ENCODE measurements around the gene TTYH1. TPM values are rescaled to one million over a fixed set of nuclear protein-coding genes. Genes with fewer than 3 reads are reported as not detected.

TTYH1 gene
- total and polyA plus RNA-seq, 9 of the 15 experiments (the other 6 are each of a cell fraction or from before 2014, with no cell fraction given), result 0.08 TPM; not detected in 8

DNA sequence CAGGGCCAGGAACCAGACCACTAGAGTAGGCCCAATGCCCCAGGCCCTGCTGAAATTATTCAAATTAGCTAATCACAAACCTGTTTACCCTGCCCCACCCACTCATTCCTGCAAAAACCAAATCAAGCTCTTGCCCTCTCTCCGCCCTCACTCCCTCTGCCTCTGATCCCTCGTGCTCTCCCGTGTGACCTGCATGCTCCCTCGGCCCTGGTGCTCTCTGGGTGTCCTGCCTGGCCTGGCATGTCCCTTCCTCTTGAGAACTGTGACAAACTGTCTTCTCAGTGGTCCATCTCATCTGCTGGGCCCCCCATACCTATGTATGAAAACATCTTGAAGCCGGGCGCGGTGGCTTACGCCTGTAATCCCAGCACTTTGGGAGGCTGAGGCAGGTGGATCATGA is 12.2 kb upstream of the TTYH1 start:
- intact Hi-C loops (cut with micrococcal nuclease), result no loop called here

DNA sequence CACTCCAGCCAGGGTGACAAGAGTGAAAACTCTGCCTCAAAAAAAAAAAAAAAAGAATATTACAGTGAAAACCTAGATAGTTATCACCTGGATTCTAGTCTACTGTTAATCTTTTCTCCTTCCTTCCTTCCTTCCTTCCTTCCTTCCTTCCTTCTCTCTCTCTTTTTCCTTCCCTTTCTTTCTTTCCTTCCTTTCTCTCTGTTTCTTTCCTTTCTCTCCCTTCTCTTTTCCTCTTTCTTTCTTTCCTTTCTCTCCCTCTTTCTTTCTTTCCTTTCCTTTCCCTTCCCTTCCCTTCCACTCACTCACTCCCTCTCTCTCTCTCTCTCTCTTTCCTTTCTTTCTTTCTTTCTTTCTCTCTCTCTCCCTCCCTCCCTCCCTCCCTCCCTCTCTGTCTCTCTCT is 9.6 kb upstream of the TTYH1 start:
- Histone ChIP-seq H4K20me1 (replicated peaks; ENCODE audit: control insufficient read depth, insufficient read depth, low read length) (no peaks in the 10 kb centered on the region), H3K79me2 (ENCODE audit: control insufficient read depth, insufficient read depth, low read length) (no peaks in the 10 kb centered on the region), H3K4me1 (replicated peaks in 1 of 2; ENCODE audit: control insufficient read depth in 2 of 2, insufficient read depth in 2 of 2, low read length in 2 of 2) (no peaks in the 10 kb centered on the region), H3K9me3 (replicated peaks; ENCODE audit: control insufficient read depth, insufficient read depth, low read depth, low read length) (no peaks in the 10 kb centered on the region), H3K36me3 (ENCODE audit: control insufficient read depth, insufficient read depth, low read length) (no peaks in the 10 kb centered on the region), H3K4me3 (no peak overlapping the region), H3K27ac (ENCODE audit: extremely low read depth, low read depth, low read length) (no peak overlapping the region), H2AFZ (ENCODE audit: low read depth, low read length) (no peak overlapping the region), H3K9me1 (ENCODE audit: control insufficient read depth, insufficient read depth, low read length) (no peaks in the 10 kb centered on the region), H3K9ac (ENCODE audit: insufficient read depth in 1 of 2, low read depth in 2 of 2, low read length in 2 of 2) (no peak overlapping the region), H3K4me2 (ENCODE audit: insufficient read depth, low read length) (no peak overlapping the region), H3K27me3 (ENCODE audit: control insufficient read depth in 2 of 2, insufficient read depth in 2 of 2, low read length in 2 of 2) (peaks cover 2 to 7% of the 10 kb centered on the region in 2 experiments; a peak in 3 of 5 replicates)
- in situ Hi-C loops (cut with MboI), result no loop called here
- ChIA-PET CTCF (ENCODE audit: low intra/inter-chr PET ratio) (no interaction called here), POLR2A (no interaction called here)
- FAIRE-seq (no peak), DNase-seq (ENCODE audit: extremely low read depth in 1 of 4, low spot score in 3 of 4) (no peak), ATAC-seq (no peak)
- TF ChIP-seq, protein P1, sequence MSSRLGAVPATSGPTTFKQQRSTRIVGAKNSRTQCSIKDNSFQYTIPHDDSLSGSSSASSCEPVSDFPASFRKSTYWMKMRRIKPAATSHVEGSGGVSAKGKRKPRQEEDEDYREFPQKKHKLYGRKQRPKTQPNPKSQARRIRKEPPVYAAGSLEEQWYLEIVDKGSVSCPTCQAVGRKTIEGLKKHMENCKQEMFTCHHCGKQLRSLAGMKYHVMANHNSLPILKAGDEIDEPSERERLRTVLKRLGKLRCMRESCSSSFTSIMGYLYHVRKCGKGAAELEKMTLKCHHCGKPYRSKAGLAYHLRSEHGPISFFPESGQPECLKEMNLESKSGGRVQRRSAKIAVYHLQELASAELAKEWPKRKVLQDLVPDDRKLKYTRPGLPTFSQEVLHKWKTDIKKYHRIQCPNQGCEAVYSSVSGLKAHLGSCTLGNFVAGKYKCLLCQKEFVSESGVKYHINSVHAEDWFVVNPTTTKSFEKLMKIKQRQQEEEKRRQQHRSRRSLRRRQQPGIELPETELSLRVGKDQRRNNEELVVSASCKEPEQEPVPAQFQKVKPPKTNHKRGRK (tag; IDR thresholded peaks at IDR 0.05), result peak; percentile 67
- TF ChIP-seq ZNF644 (tag; IDR thresholded peaks at IDR 0.05; ENCODE audit: low read depth), result no peak
- intact Hi-C loops (cut with micrococcal nuclease), result no loop called here
- no TSS peak for BruUV-seq (replicated peaks)

More for the DNA sequence above, 12.2 kb upstream of the TTYH1 start:
- DNase-seq (ENCODE audit: extremely low read depth in 1 of 4, low spot score in 3 of 4) (no peak), ATAC-seq (no peak), FAIRE-seq (no peak)
- TF ChIP-seq SRSF7 (optimal IDR thresholded peaks at IDR 0.05; ENCODE audit: low read depth, low read length), result no peak
- TF ChIP-seq ZFX (CRISPR knock-in tag; IDR thresholded peaks at IDR 0.05), result no peak
- TF ChIP-seq PHB2 (IDR thresholded peaks at IDR 0.05; ENCODE audit: low read depth), result no peak
- TF ChIP-seq SIRT6 (IDR thresholded peaks at IDR 0.05; ENCODE audit: low read depth, low read length), result no peak
- H3K36me3 ChIP-seq (ENCODE audit: control insufficient read depth, insufficient read depth, low read length), result no peaks in the 10 kb centered on the region
- no peak overlapping the region for H3K9ac ChIP-seq (ENCODE audit: insufficient read depth in 1 of 2, low read depth in 2 of 2, low read length in 2 of 2)
- no peaks in the 10 kb centered on the region for H3K9me3 ChIP-seq (replicated peaks; ENCODE audit: control insufficient read depth, insufficient read depth, low read depth, low read length)
- BruUV-seq (replicated peaks), result no TSS peak
- H3K79me2 ChIP-seq (ENCODE audit: control insufficient read depth, insufficient read depth, low read length), result no peaks in the 10 kb centered on the region
- no peak overlapping the region for H2AFZ ChIP-seq (ENCODE audit: low read depth, low read length)
- no peaks in the 10 kb centered on the region for H3K9me1 ChIP-seq (ENCODE audit: control insufficient read depth, insufficient read depth, low read length)
- no peaks in the 10 kb centered on the region for H4K20me1 ChIP-seq (replicated peaks; ENCODE audit: control insufficient read depth, insufficient read depth, low read length)
- H3K27me3 ChIP-seq (ENCODE audit: control insufficient read depth in 2 of 2, insufficient read depth in 2 of 2, low read length in 2 of 2), result peaks cover 10 to 18% of the 10 kb centered on the region in 2 experiments; a peak in 3 of 5 replicates
- no peak overlapping the region for H3K27ac ChIP-seq (ENCODE audit: extremely low read depth, low read depth, low read length)
- ChIA-PET POLR2A (interaction anchor here (0.7 kb wide), 1 partner anchor 74 kb away, joined by 3 read pairs; no protein-coding TSS in a partner anchor), CTCF (ENCODE audit: low intra/inter-chr PET ratio) (no interaction called here)
- H3K4me2 ChIP-seq (ENCODE audit: insufficient read depth, low read length), result no peak overlapping the region
- no peak overlapping the region for H3K4me3 ChIP-seq
- H3K4me1 ChIP-seq (replicated peaks in 1 of 2; ENCODE audit: control insufficient read depth in 2 of 2, insufficient read depth in 2 of 2, low read length in 2 of 2), result no peaks in the 10 kb centered on the region
- WGBS (ENCODE audit: insufficient coverage, low coverage, missing lambda C conversion rate), result under 1% methylated on average over 8 of the region's 8 CpGs
- in situ Hi-C loops (cut with MboI), result no loop called here

Measured in K562 (cell line).